ENCODE measurements around the gene ZNF577.

ZNF577 gene

GRCh38 chr19:51905206-51905605 lies 17.5 kb upstream of the ZNF577 start:
- H3K4me1 ChIP-seq: peaks cover 0 to 12% (median 7%) of the 10 kb centered on the region in 4 donors
- intact Hi-C loops (cut with DNase I; ENCODE audit: low total_unique reads): no loop called here
- no peak for TF ChIP-seq CTCF (IDR thresholded peaks at IDR 0.05)
- peak overlapping the region; percentile 69 to 80 for H3K4me3 ChIP-seq
- peaks cover 0 to 23% (median 5%) of the 10 kb centered on the region in 3 donors for H3K9me3 ChIP-seq
- H3K27me3 ChIP-seq: peaks cover 0 to 8% of the 10 kb centered on the region in 2 donors
- peaks cover 17 to 21% (median 18%) of the 10 kb centered on the region in 3 donors for H3K36me3 ChIP-seq
- no peak for DNase-seq
- peak overlapping the region; percentile 82 to 86 for H3K27ac ChIP-seq

GRCh38 chr19:51904331-51905165 lies 16.8 kb upstream of the ZNF577 start, which contains the start of gene ZNF649:
Gene ZNF649, minus strand, starts transcription at chr19:51905017. Its CDS starts 4,910 bp downstream, at chr19:51900107.
- H3K9me3 ChIP-seq: peaks cover 0 to 29% (median 7%) of the 10 kb centered on the region in 3 donors
- DNase-seq: peak; percentile 80 to 88
- intact Hi-C loops (cut with DNase I; ENCODE audit: low total_unique reads): no loop called here
- peak within 1 kb of the TSS; percentile 69 to 80 for H3K4me3 ChIP-seq
- peak within 1 kb of the TSS; percentile 82 to 86 for H3K27ac ChIP-seq
- peaks cover 0 to 8% of the 10 kb centered on the region in 2 donors for H3K27me3 ChIP-seq
- TF ChIP-seq CTCF (IDR thresholded peaks at IDR 0.05): no peak
- H3K36me3 ChIP-seq: peaks cover 24 to 28% (median 25%) of the 10 kb centered on the region in 3 donors
- peaks cover 0 to 12% (median 7%) of the 10 kb centered on the region in 4 donors for H3K4me1 ChIP-seq

- no peak for DNase-seq
- Histone ChIP-seq H3K27ac (no peak overlapping the region), H3K4me3 (peak overlapping the region; percentile 69 to 80), H3K4me1 (peaks cover 0 to 12% (median 7%) of the 10 kb centered on the region in 4 donors), H3K9me3 (peaks cover 0 to 32% (median 12%) of the 10 kb centered on the region in 3 donors), H3K27me3 (peaks cover 0 to 5% of the 10 kb centered on the region in 2 donors), H3K36me3 (peaks cover 38 to 42% (median 38%) of the 10 kb centered on the region in 3 donors)
- intact Hi-C loops (cut with DNase I; ENCODE audit: low total_unique reads): no loop called here
- TF ChIP-seq CTCF (IDR thresholded peaks at IDR 0.05): no peak
Observed at GRCh38 chr19:51903192-51903591, 15.4 kb upstream of the ZNF577 start.

- peaks cover 0 to 12% (median 7%) of the 10 kb centered on the region in 4 donors for H3K4me1 ChIP-seq
- peaks cover 51 to 55% (median 52%) of the 10 kb centered on the region in 3 donors for H3K36me3 ChIP-seq
- no peak for DNase-seq
- peaks cover 0 to 44% (median 12%) of the 10 kb centered on the region in 3 donors for H3K9me3 ChIP-seq
- intact Hi-C loops (cut with DNase I; ENCODE audit: low total_unique reads): no loop called here
- no peak for TF ChIP-seq CTCF (IDR thresholded peaks at IDR 0.05)
- H3K27me3 ChIP-seq: peaks cover 0 to 2% of the 10 kb centered on the region in 2 donors
- H3K4me3 ChIP-seq: no peak overlapping the region
- H3K27ac ChIP-seq: no peak overlapping the region
Observed at GRCh38 chr19:51901860-51902259, 14.1 kb upstream of the ZNF577 start.

GRCh38 chr19:51891193-51891747 lies 3.5 kb upstream of the ZNF577 start:
- Histone ChIP-seq H3K4me3 (no peak overlapping the region), H3K4me1 (peaks cover 0 to 14% (median 4%) of the 10 kb centered on the region in 4 donors), H3K27me3 (no peaks in the 10 kb centered on the region), H3K36me3 (peaks cover 71 to 77% (median 72%) of the 10 kb centered on the region in 3 donors), H3K27ac (no peak overlapping the region), H3K9me3 (peaks cover 3 to 77% (median 51%) of the 10 kb centered on the region in 3 donors)
- no peak for DNase-seq
- no peak for TF ChIP-seq CTCF (IDR thresholded peaks at IDR 0.05)
- intact Hi-C loops (cut with DNase I; ENCODE audit: low total_unique reads): no loop called here

All from tibial artery (tissue), 4 donors.